ENCODE measurements around the gene KCP. TPM values are rescaled to one million over a fixed set of nuclear protein-coding genes. Genes with fewer than 3 reads are reported as not detected.

KCP gene
- total RNA-seq, 1 experiment from 2014 or later: 1.2 TPM

DNA sequence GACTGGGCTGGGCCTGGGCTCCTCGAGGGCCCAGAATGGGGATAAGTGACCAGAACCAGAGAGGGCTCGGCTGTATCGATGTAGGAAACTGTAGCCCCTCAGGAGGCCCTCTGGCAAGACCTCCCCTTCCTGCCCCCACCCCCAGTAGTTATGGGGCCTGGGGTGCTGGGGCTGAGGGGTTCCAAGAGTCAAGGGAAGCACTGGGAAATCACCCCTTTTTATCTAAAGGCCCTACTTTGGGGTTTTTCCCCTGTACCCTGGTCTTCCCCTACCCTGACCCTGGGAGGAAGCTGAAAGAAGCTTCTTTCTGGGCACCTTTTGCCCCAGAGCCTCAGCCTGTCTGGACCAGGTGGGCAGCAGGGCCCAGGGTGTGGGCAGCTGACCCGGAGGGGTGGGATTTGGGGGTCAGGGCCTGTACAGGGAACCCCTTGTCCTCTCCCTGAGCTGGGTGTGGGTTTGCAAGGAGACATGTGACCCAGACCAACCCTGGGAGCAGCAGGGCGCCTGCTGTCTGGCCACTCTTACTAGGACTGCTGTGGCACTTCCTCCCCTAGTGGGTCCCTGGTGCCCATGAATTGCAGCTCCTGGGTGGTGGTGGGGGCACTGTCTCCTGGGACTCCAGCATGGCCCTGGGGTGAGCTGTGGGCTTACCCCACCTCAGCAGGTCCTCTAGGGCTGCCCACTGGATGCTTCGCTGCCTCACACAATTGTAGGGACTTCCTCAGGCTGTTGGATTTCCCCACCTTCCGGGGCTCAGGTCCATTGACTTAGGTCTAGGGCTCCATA lies 28.8 kb upstream of the KCP start:
- no peak for DNase-seq (ENCODE audit: low spot score)

DNA sequence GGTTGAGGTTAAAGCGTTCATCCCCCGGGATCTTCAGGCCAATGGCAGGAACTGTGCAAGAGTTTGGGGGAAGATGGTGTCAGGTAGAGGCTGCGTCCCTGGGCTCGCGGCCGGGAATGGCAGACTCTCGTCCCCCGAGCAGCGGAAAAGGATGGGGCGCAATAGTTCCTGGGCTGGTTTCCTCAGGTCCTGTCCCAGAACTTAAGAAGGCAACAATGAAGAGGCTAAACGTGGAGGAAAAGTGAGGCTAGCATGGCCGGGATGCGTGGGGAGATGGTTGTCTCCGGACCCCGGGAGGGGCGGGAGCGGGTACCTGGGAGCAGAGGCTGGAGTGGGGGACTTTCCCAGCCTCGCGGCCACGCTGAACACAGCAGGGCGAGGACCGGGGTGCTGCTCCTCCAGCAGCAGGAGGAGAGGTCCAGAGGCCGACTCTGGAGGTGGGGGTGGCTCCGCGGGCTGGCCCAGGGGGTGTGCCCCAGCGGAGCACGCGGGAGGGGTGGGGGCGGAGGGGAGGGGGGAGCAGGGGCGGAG lies 28.1 kb upstream of the KCP start:
- DNase-seq (ENCODE audit: low spot score): peak; percentile 23

DNA sequence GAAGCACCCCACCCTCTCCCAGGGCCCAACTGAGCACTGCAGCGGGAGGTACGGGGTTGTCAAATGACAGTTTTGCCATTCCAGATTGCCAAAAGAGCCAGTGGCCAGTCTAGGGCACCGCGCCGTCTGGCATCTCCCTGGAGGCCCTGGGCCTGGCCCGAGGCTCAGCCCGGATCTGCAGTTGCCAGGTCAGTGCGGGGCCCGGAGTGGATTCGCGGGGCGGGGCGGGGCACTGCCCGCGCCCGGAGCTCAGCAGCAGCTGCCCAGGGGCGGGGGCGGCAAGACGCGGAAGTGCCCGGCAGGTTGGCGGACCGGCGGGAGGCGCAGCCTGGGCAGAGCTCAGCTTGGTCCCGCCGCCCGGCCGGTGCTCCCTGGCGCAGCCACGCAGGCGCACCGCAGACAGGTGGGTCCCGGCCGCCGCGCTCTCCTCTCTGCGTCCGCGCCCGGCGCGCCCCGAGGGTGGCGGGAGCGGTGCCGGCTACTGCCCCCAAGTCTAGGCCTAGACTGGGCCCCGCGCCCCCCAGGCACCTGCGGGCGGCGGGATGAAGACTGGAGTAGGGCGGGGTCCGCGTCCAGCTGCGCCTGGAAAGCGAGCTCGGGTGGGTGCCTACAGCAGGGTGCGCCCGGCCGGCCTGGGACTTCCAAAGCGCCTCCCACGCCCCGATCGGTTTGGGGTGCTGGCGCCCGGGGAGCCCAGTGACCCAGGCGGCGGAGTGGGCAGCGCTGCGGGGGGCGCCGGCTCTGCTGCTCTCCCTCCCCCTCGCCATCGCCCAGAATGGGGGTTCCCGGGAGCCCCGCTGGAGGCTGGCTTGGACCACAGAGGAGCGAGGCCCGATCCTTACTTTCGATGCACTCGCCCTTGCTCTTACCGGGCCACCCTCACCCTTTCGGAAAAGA lies 27.4 kb upstream of the KCP start, which contains the start of gene IRF5:
TSS of gene IRF5 (plus strand) at position 281 of the 897 bp plus-strand sequence. CDS start 4,155 bp downstream, outside the sequence.
- peak; percentile 82 for DNase-seq (ENCODE audit: low spot score)

DNA sequence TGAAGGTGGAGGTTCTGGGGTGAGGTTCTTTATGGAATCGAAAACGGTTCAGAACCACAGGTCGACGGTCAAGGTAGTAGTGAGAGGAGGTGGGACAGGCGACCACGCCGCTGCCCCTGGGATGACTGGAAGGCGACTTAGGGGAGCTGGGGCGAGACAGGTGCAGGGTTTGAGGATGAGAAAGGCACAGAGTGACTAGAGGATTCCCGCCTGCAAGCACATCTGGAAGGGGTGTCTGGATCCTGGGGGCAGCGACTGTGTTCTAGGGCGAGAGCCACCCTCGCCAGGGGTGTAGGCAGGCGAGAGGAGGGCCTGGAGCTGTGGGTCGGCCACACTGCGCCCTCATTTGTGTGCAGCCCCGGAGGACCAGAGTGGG lies 26.8 kb upstream of the KCP start:
- no peak for DNase-seq (ENCODE audit: low spot score)

DNA sequence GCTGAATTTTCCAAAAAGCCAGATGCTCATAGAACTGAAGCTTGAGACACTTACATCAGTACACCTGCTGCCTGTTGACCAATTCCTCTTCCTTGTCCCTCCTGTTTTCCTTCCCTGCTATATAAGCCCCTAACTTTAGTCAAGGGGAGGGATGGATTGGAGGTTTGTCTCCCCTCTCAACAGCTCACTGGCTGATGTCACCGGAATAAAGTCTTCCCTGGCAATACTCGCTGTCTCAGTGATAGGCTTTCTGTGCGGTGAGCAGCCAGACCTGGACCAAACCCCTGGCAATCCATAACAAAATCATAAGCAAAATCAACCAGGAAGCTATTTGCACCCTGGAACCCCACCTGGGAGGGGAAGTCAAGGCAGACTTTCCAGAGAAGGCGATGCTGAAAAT lies 26.3 kb upstream of the KCP start:
- no peak for DNase-seq (ENCODE audit: low spot score)

DNA sequence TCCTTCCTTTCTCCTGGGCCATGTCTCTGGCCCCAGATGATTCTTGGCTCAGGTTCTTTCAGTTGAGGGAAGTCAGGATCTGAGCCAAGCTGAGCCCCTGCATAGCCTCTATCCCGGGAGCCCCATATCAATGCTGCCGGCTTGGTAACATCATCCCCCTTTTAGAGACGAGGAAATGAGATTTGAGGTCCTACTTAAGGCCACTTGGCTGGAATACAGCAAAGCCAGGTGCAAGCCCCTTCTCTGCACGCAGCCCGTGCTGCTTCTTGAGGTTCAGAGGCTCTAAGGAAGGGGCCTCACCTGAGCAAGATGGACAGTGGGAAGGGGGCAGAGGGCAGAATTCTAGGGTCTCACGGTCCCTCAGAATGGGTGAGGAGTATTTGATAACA lies 24.8 kb upstream of the KCP start:
- no peak for DNase-seq (ENCODE audit: low spot score)

DNA sequence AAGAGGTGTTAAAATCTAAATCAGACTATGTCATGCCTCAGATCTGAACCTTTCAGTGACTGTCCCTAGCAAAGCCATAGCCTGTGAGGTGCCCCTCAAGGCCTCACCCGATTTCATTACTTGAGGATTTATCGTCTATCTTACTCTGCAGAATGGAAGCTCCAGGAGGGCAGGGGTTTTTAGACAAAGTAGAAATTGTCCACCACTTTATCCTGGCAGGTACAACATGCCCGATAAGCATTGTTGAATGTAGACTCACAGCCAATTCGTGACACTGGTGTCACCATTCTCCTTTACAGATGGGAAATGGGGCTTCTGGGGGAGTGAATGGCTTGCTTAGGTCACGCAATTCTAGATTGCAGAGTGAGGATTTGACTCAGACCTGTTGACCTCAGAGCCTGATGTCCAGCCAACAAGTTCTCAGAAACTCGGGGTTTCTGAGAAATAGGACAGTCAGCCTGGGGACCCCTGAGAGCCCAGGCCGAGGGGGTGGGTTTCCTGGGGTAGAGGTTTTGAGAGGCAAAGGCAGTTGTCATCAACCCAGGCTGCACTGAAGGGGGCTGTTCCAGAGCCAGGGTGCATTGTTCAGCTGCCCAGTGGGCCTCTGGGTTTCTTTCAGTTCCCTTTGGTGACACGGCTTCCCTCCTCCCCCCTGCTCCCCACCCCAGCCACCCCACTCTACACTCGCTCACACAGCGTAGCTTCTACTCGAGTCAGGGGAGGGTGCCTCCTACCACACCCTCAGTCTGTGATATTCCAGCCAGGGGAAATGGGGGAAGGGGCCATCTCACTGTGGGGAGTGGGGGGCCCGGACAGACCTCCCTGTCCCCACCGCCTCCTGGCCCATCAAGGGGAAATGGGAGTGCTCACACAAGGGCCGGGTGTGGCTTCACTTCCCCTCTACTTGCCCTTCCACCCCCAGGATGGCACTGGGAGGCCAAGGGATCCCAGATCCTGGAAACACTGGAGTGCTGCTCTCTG lies 24.1 kb upstream of the KCP start:
- no peak for DNase-seq (ENCODE audit: low spot score)

DNA sequence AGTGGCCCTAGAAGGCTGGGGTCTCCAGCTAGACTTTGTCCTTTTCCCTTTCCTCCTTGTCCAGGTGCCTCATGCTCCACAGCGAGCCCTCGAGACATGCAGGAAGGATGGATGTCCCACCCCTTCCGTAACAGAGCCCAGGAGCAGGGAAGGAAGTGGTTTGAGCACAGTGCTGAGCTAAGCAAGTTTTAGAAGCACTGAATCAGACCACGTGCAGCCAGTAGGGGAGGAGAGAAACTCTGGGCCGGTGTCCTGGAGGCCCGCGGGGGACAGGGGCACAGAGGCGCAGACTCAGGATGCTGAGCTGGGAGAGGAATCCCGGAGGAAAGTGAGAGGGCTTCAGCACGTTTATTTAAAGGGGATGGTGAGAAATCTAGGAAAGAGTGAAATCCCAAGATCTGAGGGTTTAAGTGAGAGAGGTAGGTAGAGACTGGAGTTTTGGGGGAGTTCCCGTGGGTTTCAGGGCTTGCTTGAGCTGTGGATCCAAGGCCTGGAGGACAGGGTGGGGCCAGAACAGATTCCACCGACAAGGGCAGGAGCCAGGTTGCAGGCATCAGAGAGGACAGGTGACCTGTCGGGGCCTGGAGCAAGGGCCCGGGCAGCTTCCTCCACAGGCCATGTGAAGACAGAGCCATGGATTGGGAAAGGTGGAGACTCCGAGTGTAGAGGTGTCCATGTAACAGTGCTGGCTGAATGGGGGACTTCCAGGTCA lies 22.8 kb upstream of the KCP start:
- no peak for DNase-seq (ENCODE audit: low spot score)

DNA sequence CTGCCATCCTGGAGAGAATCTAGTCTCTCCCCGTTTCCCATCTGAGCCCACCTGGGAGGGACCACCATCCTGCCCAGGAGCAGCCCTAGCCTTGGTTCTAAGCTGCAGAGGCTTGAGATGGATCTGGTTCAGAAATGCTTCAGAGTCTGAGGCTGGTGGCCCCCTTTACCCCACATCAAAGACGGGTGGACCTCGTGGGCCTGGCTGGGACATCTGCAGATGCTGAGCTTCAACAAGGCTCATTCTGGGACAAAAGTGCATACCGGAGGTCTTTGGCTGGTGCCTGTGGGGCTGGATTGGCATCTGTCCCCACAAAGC lies 22.3 kb upstream of the KCP start:
- no peak for DNase-seq (ENCODE audit: low spot score)

DNA sequence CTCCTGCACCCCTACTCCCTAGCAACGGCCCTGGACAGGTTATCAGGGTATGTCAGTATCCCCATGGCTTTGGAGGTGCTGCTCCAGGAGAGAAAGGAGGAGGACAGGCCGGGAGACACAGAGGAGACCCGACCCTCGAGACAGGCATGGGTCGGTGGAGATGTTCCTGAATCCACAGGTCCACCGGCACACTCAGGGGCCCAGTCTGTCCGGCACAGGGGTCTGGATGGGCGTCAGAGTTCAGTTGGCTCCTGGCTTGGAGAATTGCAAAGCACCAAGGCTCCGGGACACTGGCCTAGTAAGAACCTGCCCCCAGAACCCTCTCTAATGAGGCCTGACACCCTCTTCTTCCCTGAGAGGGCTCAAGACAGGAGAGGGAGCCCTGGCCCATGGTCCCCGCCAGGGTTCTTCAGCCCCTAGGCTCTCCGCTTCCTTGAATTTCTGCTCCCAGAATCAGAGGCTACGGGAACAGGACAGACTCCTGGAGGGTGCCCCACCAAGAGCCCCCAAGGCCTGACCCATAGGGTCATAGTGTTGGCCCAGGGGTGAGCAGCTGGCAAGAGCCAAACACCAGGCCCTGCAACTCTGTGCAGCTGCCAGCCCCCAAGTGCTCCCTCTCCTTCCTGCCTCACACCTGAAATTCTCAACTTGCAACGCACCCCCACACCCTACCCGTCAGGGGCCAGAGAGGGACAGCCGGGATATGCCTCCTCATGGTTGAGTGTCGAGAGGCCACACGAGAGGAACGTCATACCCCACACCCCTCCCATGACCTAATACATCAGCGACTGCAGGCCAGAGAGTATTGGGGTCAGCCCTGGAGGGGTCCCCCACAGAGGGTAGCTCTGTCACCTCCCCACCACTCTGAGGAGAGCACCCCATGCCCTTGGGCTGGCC lies 21.7 kb upstream of the KCP start:
- DNase-seq (ENCODE audit: low spot score): no peak

DNA sequence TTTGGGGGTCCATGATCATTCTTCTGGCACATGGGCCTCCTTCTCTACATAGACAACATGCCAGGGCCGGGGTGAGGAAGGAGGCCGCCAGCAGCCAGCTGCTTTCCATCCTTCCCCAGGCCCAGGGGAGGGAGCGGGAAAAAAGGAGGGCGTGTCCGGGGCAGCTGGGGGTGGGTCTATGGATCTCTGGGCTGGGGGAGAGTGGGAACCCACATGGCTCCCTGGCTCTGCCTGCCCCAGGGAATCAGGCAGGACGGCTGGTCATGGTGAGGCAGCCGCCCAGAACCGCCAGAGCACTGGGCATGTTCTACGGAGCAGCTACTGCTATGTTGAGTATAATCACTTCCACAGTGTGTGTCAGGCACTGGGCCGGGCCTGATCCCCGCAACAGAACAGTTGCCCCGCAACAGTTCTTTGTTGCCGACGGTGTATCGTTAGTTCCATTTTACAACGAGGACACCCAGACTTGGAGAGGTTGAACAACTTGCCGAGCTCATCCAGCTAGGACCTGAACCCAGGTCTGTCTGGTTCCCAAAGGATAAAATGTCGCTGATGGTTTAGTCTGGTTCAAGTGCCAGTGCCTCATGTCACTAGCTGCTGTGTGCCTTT lies 20.8 kb upstream of the KCP start:
- no peak for DNase-seq (ENCODE audit: low spot score)

DNA sequence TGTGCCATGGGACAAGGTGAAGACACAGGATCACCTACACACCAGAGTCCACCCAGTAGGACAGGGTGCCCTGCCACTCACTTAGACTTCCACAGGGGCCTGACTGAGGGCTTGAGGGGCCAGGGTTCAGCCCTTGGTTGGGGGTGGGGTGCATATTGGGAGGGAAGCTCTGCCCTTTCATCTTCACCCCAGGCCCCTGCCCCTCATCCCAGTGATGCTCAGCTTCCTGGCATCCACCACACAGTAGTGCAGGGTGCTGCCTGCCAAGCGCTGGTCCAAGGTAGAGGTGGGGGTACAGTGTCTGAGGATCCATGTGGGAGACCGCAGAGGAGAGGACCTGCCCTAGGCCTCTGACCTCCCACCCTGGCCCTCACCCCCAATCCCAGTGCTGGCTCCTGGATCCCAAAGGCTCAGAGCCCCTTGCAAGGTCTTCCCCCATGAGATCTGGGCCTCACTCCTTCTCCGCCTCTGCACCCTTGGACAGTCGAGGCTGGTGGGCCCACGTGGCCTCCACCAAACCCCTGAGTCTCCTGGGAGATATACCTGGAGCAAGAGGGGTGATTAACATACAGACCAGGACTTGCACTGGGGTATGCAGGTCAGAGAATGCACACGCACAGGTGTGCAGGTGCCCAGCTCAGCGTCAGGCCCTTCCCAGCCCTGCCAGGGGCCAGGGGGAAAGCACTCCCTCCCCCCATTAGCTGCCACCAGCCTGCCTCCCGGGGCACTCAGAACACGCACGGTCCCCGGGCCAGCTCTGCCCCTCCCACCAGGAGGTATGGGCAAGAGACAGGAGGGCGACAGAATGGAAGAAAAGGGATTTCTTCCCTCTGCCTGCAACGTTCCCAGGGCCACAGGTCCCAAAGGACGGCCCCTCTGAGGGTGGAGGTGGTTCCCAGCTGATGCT lies 18.6 kb upstream of the KCP start:
- no peak for DNase-seq (ENCODE audit: low spot score)

DNA sequence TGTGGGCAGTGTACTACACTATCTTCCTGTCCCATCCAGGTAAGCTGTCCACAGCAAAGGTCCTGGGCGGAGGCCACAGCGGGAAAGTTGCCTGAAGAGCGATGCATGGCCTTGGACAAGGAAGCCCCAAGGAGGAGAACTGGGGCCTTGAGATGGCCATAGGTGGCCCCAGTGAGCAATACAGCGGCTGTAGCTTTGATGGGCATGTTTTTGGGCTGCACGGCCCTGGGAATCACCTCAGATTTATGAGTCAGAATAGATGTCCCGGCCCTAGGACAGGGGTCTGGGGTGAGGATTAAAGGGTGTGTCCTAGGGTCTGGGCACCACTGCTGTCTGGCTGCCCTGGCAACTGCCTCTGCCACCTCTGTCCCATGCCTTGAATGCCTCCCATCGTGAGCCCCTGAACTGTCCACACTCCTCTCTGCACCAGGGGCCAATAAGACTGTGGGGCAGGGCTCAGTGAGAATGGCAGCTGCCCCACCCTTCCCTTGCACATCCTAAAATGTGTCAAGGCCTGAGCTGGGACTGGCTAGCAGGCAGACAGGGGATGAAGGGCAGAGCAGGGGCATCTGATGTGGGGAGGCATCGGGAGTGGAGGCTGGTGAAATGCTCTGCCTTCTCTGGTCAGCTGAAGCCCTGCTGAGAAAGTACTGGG lies 17.8 kb upstream of the KCP start:
- DNase-seq (ENCODE audit: low spot score): no peak

DNA sequence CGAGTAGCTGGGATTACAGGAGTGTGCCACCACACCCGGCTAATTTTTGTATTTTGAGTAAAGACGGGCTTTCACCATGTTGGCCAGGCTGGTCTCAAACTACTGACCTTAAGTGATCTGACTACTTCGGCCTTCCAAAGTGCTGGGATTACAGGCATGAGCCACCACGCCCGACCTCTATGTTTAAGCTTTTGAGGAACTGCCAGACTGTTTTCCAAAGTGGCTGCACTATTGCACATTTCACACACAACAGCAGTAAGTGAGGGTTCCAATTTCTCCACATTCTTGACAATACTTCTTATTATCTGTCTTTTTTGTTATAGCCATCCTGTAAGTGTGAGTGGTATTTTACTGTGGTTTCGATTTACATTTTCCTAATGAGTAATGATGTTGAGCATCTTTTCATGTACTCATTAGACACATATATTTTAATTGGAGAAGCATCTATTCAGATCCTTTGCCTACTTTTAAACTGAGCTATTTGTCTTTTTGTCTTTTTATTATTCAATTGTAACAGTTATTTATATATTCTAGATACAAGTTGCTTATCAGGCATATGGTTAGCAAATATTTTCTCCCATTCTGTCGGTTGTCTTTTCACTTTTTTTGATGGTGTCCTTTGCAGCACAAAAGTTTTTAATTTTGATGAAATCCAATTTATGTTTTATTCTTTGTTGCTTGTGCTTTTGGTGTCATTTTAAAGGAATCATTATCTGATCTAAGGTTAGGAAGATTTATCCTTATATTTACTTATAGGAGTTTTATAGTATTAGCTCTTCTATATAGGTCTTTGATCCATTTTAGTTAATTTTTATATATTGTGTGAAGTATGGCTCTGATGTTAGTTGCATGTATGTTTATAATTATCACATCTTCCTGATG lies 14.4 kb upstream of the KCP start:
- DNase-seq (ENCODE audit: low spot score): no peak

DNA sequence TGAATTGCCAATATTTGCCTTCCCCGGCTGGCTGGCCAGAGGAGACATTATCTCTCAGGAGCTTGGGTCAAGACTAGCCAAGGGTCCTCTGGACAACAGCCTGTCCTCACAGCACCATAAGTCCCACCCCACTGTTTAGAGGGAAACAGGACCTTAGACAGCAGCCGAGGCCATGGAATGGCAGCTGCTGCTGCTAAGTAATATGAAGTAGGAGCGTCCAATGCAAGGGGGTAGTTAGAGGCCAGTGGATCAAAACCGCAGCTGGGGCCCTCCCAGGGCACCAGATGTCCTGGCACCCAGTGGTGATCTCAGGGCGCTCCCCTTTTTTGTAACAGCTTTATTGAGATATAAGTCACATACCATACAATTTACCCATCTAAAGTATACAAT lies 12.9 kb upstream of the KCP start:
- DNase-seq (ENCODE audit: low spot score): no peak

DNA sequence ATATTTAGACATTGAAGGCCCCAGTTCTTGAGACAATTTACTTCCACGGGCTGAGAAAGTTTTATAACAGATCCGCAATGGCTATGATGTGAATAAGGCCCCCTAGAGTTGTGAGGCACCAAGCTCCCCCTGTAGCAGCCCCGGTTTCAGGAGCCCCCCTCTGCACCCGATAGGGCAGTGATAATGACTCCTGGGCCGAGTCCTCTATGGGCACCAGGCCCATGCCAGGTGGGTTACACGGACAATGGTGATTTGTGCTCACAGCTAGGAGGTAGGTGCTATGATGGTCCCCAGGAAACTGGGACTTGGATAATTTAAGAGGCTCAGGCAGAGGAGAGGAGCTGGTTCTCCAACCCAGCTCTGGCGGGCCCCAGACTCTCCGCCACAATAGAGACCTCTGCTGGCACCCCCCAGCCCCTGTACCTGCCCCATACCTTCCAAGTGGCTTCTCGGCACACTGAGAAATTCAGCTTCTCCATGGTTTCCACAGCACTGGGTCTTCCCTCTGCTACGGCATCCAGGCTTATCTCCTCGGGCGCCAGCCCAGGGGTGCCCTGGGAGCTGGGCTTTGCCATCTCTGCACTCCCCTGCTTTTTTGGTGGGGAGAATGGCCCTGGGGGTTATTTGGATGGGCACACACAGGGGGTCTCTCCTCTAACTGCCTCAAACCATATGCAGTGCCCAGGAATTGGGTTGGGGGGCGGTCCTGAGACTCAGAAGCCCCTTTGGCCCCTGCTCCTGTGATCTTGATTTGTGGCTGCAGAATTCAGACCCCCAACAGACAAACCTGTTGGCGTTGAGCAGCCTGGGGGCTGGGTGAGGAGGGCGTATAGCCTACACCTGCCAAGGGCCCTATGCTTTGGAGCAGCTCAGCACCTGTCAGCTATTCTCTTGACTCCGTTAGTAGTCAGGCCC lies 12.2 kb upstream of the KCP start:
- no peak for DNase-seq (ENCODE audit: low spot score)

All from HT-29 (cell line).